Esophagus mucosa (tissue), 1 donor: ENCODE data around the gene XYLT1. TPM values are rescaled to one million over a fixed set of nuclear protein-coding genes. Genes with fewer than 3 reads are reported as not detected.
"Not testable (repeated sequence)": the region's sequence is repeated elsewhere in the genome, so short reads cannot be mapped to it uniquely, and the experiment has no call there.

Experiments
- ATAC-seq: fragments of 200-7000 bp; cut with Tn5 transposase; one replicate; pipeline ENCODE4 v1.9.1; 2020
- total RNA-seq: library from RNA; stranded (reverse); gene quantifications from one replicate; pipeline ENCODE4 v1.2.4, GENCODE V29; 2023
- donor health status: DM: yes; HTN: yes; CAD: no.

Gene XYLT1
- total RNA-seq, 1 donor from 2014 or later = 11.0 TPM

- ATAC-seq = no peak
These were observed 119.2 kb downstream of the XYLT1 start for GRCh38 chr16:17351441-17352035.

- ATAC-seq = no peak
These were observed 120.6 kb downstream of the XYLT1 start for GRCh38 chr16:17350207-17350606.

- no peak for ATAC-seq
These were observed 121.9 kb downstream of the XYLT1 start for GRCh38 chr16:17348826-17349225.

- ATAC-seq = no peak
These were observed 122.5 kb downstream of the XYLT1 start for GRCh38 chr16:17348042-17348783.

- ATAC-seq = no peak
These were observed 123.1 kb downstream of the XYLT1 start for GRCh38 chr16:17347624-17348023.

- no peak for ATAC-seq
These were observed 123.9 kb downstream of the XYLT1 start for GRCh38 chr16:17346621-17347569.

- ATAC-seq = peak; percentile 21
These were observed 125.7 kb downstream of the XYLT1 start for GRCh38 chr16:17345043-17345442.

- ATAC-seq = no peak
These were observed 127.0 kb downstream of the XYLT1 start for GRCh38 chr16:17343728-17344127.

- no peak for ATAC-seq
These were observed 127.7 kb downstream of the XYLT1 start for GRCh38 chr16:17343028-17343427.

GRCh38 chr16:17342031-17342430, 128.7 kb downstream of the XYLT1 start:
- ATAC-seq = no peak

- ATAC-seq = no peak
These were observed 130.0 kb downstream of the XYLT1 start for GRCh38 chr16:17340804-17341203.

GRCh38 chr16:17339764-17340541, 130.8 kb downstream of the XYLT1 start:
- ATAC-seq = peak; percentile 96

GRCh38 chr16:17338244-17338643, 132.5 kb downstream of the XYLT1 start:
- no peak for ATAC-seq

- no peak for ATAC-seq
These were observed 134.2 kb downstream of the XYLT1 start for GRCh38 chr16:17336530-17336900.

GRCh38 chr16:17335826-17336529, 134.8 kb downstream of the XYLT1 start:
- no peak for ATAC-seq

- ATAC-seq = not testable (repeated sequence)
These were observed 135.4 kb downstream of the XYLT1 start for GRCh38 chr16:17335406-17335805.

- peak; percentile 88 for ATAC-seq
These were observed 136.7 kb downstream of the XYLT1 start for GRCh38 chr16:17334096-17334495.

- no peak for ATAC-seq
These were observed 137.5 kb downstream of the XYLT1 start for GRCh38 chr16:17333229-17333628.

GRCh38 chr16:17331991-17332390, 138.8 kb downstream of the XYLT1 start:
- ATAC-seq = peak; percentile 75

GRCh38 chr16:17331071-17331607, 139.6 kb downstream of the XYLT1 start:
- no peak for ATAC-seq

- ATAC-seq = peak; percentile 8
These were observed 140.7 kb downstream of the XYLT1 start for GRCh38 chr16:17330044-17330443.
